NT2/D1 (cell line): Measurements from ENCODE around the gene MBD4.

Experiments
- SUZ12 ChIP-seq: IDR thresholded peaks from 2 replicates; pipeline ENCODE4 v1.6.1; 2011; ENCODE audit not compliant: insufficient read length, insufficient read depth; ENCODE audit errors: extremely low read depth
- YY1 ChIP-seq: IDR thresholded peaks from 2 replicates; pipeline ENCODE4 v1.6.1; 2011; ENCODE audit not compliant: insufficient read length, insufficient read depth
- ZNF274 ChIP-seq: IDR thresholded peaks from 2 replicates; pipeline ENCODE4 v1.6.1; 2011; ENCODE audit warnings: mild to moderate bottlenecking, low read depth, low read length

GRCh38 chr3:129473769-129474152 is 34.0 kb upstream of the MBD4 start:
- TF ChIP-seq ZNF274 (no peak), SUZ12 (no peak), YY1 (no peak)
